Adipocyte (in vitro differentiated cells): Measurements from ENCODE around the gene SYNGR1.

Experiments used
- DNase-seq: peaks from one replicate; pipeline ENCODE4 v3.0.0-alpha.2; 2015; ENCODE audit warnings: low read depth
- H3K27me3 ChIP-seq: replicated peaks from 2 replicates; pipeline ENCODE4 v1.7.0; 2013; ENCODE audit warnings: mild to moderate bottlenecking, low read length, moderate library complexity; ENCODE audit not compliant: control insufficient read depth, insufficient read depth
- H3K36me3 ChIP-seq: 2 replicates; pipeline ENCODE4 v1.7.0; 2013; ENCODE audit warnings: low read length, mild to moderate bottlenecking, moderate library complexity; ENCODE audit not compliant: control insufficient read depth, insufficient read depth, severe bottlenecking
- H3K4me1 ChIP-seq: 2 replicates; pipeline ENCODE4 v1.7.0; 2013; ENCODE audit warnings: mild to moderate bottlenecking, low read length, moderate library complexity; ENCODE audit not compliant: control insufficient read depth, insufficient read depth
- H3K4me3 ChIP-seq: 2 replicates; pipeline ENCODE4 v1.7.0; 2013; ENCODE audit warnings: mild to moderate bottlenecking, low read length, moderate library complexity
- H3K9ac ChIP-seq: 2 replicates; pipeline ENCODE4 v1.7.0; 2013; ENCODE audit warnings: mild to moderate bottlenecking, low read length, moderate library complexity
- H3K9me3 ChIP-seq: 2 replicates; pipeline ENCODE4 v1.7.0; 2013; ENCODE audit warnings: mild to moderate bottlenecking, low read length, moderate library complexity; ENCODE audit not compliant: control insufficient read depth

The SYNGR1 gene

GRCh38 chr22:39381009-39381755 is 31.4 kb downstream of the SYNGR1 start:
- Histone ChIP-seq H3K4me1 (peaks cover 10% of the 10 kb centered on the region), H3K36me3 (no peaks in the 10 kb centered on the region), H3K9me3 (no peaks in the 10 kb centered on the region), H3K27me3 (peaks cover 6% of the 10 kb centered on the region), H3K4me3 (no peak overlapping the region), H3K9ac (no peak overlapping the region)
- DNase-seq: no peak

- Histone ChIP-seq H3K9ac (no peak overlapping the region), H3K27me3 (peaks cover 6% of the 10 kb centered on the region), H3K4me1 (peaks cover 10% of the 10 kb centered on the region), H3K9me3 (no peaks in the 10 kb centered on the region), H3K4me3 (no peak overlapping the region), H3K36me3 (no peaks in the 10 kb centered on the region)
- no peak for DNase-seq
These were observed 32.1 kb downstream of the SYNGR1 start for GRCh38 chr22:39381930-39382329.

- peaks cover 6% of the 10 kb centered on the region for H3K27me3 ChIP-seq
These were observed 32.6 kb downstream of the SYNGR1 start for GRCh38 chr22:39382410-39382809.

GRCh38 chr22:39383841-39384625 is 34.2 kb downstream of the SYNGR1 start:
- Histone ChIP-seq H3K36me3 (no peaks in the 10 kb centered on the region), H3K4me1 (peaks cover 12% of the 10 kb centered on the region), H3K27me3 (no peaks in the 10 kb centered on the region), H3K4me3 (no peak overlapping the region), H3K9me3 (no peaks in the 10 kb centered on the region), H3K9ac (no peak overlapping the region)
- no peak for DNase-seq

More at GRCh38 chr22:39382410-39382809, 32.6 kb downstream of the SYNGR1 start:
- DNase-seq: no peak
- Histone ChIP-seq H3K36me3 (no peaks in the 10 kb centered on the region), H3K9me3 (no peaks in the 10 kb centered on the region), H3K4me1 (peaks cover 10% of the 10 kb centered on the region), H3K9ac (no peak overlapping the region), H3K4me3 (no peak overlapping the region)

- H3K9me3 ChIP-seq: no peaks in the 10 kb centered on the region
- peaks cover 7% of the 10 kb centered on the region for H3K4me1 ChIP-seq
- no peak overlapping the region for H3K4me3 ChIP-seq
- H3K27me3 ChIP-seq: no peaks in the 10 kb centered on the region
- no peaks in the 10 kb centered on the region for H3K36me3 ChIP-seq
- no peak overlapping the region for H3K9ac ChIP-seq
- DNase-seq: no peak
These were observed 35.1 kb downstream of the SYNGR1 start for GRCh38 chr22:39384750-39385480.

- peak overlapping the region; percentile 76 for H3K4me3 ChIP-seq
- H3K9me3 ChIP-seq: no peaks in the 10 kb centered on the region
- DNase-seq: peak; percentile 78
- H3K9ac ChIP-seq: peak overlapping the region; percentile 49
- H3K4me1 ChIP-seq: peaks cover 7% of the 10 kb centered on the region
- no peaks in the 10 kb centered on the region for H3K27me3 ChIP-seq
- no peaks in the 10 kb centered on the region for H3K36me3 ChIP-seq
These were observed 38.6 kb downstream of the SYNGR1 start for GRCh38 chr22:39388261-39389011.

GRCh38 chr22:39389420-39389819 is 39.6 kb downstream of the SYNGR1 start:
- no peaks in the 10 kb centered on the region for H3K27me3 ChIP-seq
- DNase-seq: no peak
- no peak overlapping the region for H3K9ac ChIP-seq
- peaks cover 7% of the 10 kb centered on the region for H3K4me1 ChIP-seq
- no peak overlapping the region for H3K4me3 ChIP-seq
- no peaks in the 10 kb centered on the region for H3K36me3 ChIP-seq
- H3K9me3 ChIP-seq: no peaks in the 10 kb centered on the region

GRCh38 chr22:39392341-39392948 is 42.7 kb downstream of the SYNGR1 start:
- no peaks in the 10 kb centered on the region for H3K36me3 ChIP-seq
- peaks cover 7% of the 10 kb centered on the region for H3K4me1 ChIP-seq
- H3K27me3 ChIP-seq: no peaks in the 10 kb centered on the region
- peak; percentile 19 for DNase-seq
- H3K9ac ChIP-seq: no peak overlapping the region
- H3K4me3 ChIP-seq: no peak overlapping the region
- no peaks in the 10 kb centered on the region for H3K9me3 ChIP-seq

GRCh38 chr22:39395936-39396796 is 46.4 kb downstream of the SYNGR1 start:
- no peak for DNase-seq
- no peak overlapping the region for H3K4me3 ChIP-seq

GRCh38 chr22:39396797-39397195 is 47.0 kb downstream of the SYNGR1 start:
- Histone ChIP-seq H3K36me3 (no peaks in the 10 kb centered on the region), H3K9me3 (no peaks in the 10 kb centered on the region), H3K4me3 (no peak overlapping the region), H3K9ac (no peak overlapping the region), H3K4me1 (peaks cover 16% of the 10 kb centered on the region), H3K27me3 (no peaks in the 10 kb centered on the region)
- DNase-seq: no peak

More at GRCh38 chr22:39395936-39396796, 46.4 kb downstream of the SYNGR1 start:
- Histone ChIP-seq H3K9ac (no peak overlapping the region), H3K27me3 (no peaks in the 10 kb centered on the region), H3K9me3 (no peaks in the 10 kb centered on the region), H3K4me1 (peaks cover 15% of the 10 kb centered on the region), H3K36me3 (no peaks in the 10 kb centered on the region)
